ENCODE measurements around the gene SLC66A3.
"Not testable (repeated sequence)": the region's sequence is repeated elsewhere in the genome, so short reads cannot be mapped to it uniquely, and the experiment has no call there.

The SLC66A3 gene

GRCh38 chr2:11165046-11165445 lies 9.8 kb downstream of the SLC66A3 start:
- not testable (repeated sequence) for DNase-seq

DNA sequence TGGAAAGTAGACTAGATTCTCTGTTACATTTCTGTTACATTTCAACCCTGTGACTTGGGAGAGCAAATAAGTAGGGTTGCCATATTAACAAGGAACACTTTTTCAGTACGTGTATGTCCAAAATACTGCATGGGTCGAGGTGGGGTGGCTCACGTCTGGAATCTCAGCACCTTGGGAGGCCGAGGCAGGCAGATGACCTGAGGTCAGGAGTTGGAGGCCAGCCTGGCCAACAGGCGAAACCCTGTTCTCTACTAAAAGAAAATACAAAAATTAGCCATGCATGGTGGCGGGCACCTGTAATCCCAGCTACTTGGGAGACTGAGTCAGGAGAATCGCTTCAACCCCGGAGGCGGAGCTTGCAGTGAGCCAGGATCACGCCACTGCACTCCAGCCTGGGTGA lies 11.2 kb downstream of the SLC66A3 start:
- no peak for DNase-seq

GRCh38 chr2:11168488-11168887 lies 13.2 kb downstream of the SLC66A3 start:
- DNase-seq = no peak

DNA sequence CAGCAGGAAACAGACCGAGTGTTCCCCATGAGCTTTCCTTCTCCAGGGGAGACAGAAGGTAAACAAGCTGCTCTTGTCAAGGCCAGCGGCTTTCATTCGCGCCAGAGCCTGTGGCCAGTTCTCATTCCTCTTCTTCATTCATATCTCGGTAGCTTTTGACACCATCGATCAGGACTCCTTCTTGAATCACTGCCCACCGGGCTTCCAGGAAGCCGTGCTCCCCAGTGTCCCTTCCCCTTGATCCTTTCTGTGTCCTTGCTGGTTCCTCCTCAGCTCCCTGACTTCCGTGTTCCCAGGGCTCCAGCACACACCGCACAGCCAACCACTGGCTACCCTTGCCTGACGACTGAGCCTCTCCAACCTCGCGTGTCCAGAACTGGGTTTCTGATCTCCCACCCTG lies 14.1 kb downstream of the SLC66A3 start:
- DNase-seq = no peak

DNA sequence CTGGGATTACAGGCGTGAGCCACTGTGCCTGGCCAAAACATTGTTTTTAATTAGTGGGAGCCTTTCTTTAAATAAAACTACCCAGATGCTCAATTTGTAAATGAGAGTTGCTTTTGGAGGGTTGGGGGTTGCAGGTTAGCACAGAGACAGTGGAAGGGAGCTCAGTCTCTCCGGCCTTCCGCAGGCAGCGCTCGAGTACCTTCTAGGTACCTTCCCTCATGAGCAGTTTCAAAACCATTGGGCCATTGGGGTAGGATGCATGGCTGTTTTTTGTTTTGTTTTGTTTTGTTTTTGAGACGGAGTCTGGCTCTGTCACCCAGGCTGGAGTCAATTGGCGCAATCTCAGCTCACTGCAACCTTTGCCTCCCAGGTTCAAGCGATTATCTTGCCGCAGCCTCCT lies 19.0 kb downstream of the SLC66A3 start:
- no peak for DNase-seq

GRCh38 chr2:11175293-11175795 lies 20.1 kb downstream of the SLC66A3 start:
- no peak for DNase-seq

GRCh38 chr2:11177871-11178690 lies 22.8 kb downstream of the SLC66A3 start:
- peak; percentile 11 for DNase-seq

DNA sequence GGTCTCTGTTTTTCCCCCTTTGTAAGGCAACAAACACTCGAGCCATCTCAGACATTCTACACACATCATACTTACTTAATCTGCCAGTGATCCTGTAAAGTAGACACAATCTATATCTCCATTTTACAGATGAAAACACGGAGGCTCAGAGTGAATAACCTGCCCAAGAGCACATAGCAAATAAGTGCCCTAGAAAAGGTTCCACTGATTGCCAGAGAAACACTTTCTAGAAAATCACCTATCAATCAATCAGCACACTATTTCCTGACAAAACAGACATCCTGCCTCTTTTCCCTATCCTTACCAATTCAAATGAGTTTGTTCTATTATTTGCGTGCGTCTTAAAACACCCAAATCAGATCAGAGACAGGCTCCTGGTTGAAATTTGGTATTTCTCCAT lies 23.9 kb downstream of the SLC66A3 start:
- DNase-seq = no peak

GRCh38 chr2:11179899-11180298 lies 24.6 kb downstream of the SLC66A3 start:
- DNase-seq = no peak

- no peak for DNase-seq
These were observed 25.4 kb downstream of the SLC66A3 start for GRCh38 chr2:11180653-11181052.

GRCh38 chr2:11182951-11183350 lies 27.7 kb downstream of the SLC66A3 start:
- DNase-seq = no peak

GRCh38 chr2:11186145-11186544 lies 30.9 kb downstream of the SLC66A3 start:
- DNase-seq = no peak

- DNase-seq = no peak
These were observed 31.9 kb downstream of the SLC66A3 start for GRCh38 chr2:11187083-11187619.

DNA sequence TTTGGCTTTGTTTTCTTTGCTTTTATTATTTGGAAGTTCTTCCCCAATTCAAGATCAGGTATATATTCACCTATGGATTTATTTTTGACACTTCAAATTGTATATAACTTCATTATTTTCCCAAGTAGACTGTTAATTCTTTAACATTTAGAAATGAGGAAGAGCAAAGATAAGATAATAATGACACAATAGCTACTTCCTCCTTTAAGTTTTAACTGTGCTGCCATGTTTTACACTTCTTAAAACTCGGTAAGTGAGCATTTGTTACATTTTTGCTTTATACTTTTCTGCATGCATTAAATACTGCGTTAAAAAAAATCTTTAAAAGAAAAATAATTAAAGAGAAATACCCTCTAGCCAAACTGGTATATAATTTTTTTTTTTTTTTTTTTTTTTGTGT lies 32.5 kb downstream of the SLC66A3 start:
- no peak for DNase-seq

- DNase-seq = no peak
These were observed 41.0 kb downstream of the SLC66A3 start for GRCh38 chr2:11196246-11196645.

DNA sequence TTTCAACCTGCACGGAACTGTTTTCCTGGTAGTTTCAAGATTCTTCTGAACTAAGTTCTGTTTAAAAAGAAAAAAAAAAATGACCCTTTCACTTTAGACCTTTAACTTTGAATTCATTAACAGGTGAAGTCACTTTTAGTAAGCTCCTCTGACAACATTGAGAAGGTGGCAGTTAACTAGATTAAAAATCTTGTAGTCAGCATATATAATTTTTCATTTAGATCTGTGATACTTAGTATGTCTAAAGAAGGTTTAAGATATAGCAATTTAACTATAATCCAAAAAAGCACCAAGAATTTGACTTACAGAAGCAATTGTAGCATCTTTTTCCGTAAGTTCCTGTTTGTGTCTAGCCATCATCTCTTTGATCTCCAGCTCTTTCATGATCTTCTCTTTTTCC lies 45.4 kb downstream of the SLC66A3 start:
- no peak for DNase-seq

DNA sequence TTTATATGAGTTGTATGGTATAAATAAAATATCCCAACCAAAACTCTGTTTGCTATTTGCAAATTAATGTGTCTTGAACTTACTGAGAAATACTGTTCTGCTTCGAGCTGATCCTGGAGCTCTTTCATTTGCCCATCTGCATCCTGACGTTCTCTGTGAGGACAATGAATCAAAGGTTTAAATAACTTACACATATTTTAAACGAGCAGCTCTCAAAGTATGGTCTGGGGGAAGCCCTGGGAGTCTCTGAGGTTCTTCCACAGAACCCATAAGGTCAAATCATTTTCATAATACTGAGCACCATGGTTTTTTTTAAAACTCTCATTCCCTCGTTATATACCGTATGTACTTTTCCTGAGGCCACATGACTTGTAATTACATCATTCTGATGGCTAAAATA lies 46.7 kb downstream of the SLC66A3 start:
- no peak for DNase-seq

DNA sequence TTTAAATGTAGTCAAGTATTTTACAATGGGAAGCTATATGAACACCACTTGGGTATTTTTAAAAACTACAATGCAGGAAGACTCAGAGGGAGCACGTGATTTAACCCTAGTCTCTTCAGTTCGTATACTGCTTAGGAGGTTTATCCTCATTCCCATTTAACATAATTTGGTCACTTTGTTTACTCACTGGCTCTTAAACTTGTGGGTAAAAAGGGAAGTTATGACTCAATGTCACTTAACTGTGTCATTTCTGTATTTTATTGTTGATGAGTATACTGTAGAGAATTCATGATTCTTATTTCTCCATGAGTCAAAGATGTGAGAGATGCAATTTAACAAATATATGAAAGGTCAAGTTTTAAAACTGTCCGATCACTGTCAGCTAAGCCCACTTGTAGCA lies 48.2 kb downstream of the SLC66A3 start:
- no peak for DNase-seq

DNA sequence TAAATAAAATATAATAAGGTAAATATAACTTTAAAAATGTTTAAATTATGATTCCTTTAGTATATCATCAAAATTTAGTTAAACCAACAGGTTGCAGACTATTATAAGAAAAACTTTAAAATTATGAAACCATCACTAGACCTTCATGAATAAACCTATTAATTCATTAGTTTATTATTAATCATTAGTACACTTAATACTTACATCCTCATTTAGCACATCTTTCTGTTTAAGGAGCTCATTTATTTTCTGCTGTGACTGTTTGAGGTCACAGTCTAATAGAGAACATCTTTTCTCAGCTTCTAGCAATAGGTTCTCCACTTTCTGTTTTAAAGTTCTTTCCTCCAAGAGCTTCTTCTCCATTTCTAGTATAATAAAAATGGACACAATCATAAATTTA lies 52.8 kb downstream of the SLC66A3 start:
- no peak for DNase-seq

- DNase-seq = no peak
These were observed 57.4 kb downstream of the SLC66A3 start for GRCh38 chr2:11212645-11213044.

DNA sequence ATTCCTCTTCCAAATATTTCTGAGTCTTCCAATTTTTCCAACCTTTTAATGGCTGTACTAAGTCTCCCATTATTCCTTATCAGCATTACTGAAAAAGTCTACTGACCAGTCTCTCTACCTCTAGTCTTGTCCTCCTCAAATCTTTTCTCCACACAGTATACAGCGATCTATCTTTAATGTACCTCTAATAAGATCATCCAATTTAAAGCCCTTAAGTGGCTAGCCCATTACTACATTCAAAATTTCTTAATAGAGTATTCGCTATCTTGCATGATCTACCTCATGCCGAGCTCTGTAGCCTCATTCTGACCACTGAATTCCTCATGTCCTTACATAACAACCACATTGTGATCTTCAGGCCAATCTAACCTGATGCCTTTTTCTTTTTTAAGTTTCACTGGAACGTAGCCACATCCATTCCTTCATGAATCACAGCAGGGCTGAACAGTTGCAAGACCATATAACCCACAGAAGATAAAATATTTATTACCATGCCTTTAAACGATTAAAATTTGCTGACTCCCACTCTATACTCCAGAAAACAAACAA lies 57.9 kb downstream of the SLC66A3 start:
- no peak for DNase-seq

GRCh38 chr2:11213975-11214374 lies 58.7 kb downstream of the SLC66A3 start:
- DNase-seq = no peak

DNA sequence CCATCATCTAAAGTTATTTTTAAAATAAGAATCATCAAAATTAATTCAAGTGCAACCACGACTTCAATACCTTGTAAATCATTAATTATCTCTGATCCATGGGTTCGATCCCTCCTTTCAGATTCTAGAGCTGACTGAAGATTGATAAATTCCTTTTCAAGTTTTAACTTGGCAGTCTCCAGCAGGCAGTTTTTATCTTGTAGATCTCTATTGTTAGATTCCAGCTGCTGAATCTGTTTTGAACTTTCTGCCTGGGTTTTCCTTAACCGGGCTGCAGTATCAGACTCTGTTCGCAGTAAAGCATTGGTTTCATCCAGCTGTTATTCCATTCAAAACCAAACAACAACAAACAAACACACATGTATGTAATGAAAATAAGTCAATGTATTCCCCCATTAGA lies 59.5 kb downstream of the SLC66A3 start:
- DNase-seq = no peak

GRCh38 chr2:11215407-11215806 lies 60.1 kb downstream of the SLC66A3 start:
- DNase-seq = no peak
